Dermis blood vessel endothelial cell (primary cell): ENCODE results near the gene CAPG. TPM values are rescaled to one million over a fixed set of nuclear protein-coding genes. Genes with fewer than 3 reads are reported as not detected.
"Not testable (repeated sequence)": the region's sequence is repeated elsewhere in the genome, so short reads cannot be mapped to it uniquely, and the experiment has no call there.

Source experiments
- DNase-seq: peaks from one replicate; pipeline ENCODE4 v3.0.0; 2010
- total RNA-seq: library from RNA; depleted of rRNA; stranded (reverse); fragments of >200 nt; gene quantifications from 2 replicates; pipeline ENCODE4 v1.2.3, GENCODE V29; 2014

Gene CAPG, protein sequence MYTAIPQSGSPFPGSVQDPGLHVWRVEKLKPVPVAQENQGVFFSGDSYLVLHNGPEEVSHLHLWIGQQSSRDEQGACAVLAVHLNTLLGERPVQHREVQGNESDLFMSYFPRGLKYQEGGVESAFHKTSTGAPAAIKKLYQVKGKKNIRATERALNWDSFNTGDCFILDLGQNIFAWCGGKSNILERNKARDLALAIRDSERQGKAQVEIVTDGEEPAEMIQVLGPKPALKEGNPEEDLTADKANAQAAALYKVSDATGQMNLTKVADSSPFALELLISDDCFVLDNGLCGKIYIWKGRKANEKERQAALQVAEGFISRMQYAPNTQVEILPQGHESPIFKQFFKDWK
- 46.1 and 56.3 TPM in 2 replicates for total RNA-seq

- DNase-seq = no peak
These were observed at the start of gene CAPG for GRCh38 chr2:85409845-85410583. TSS of gene CAPG (minus strand) at chr2:85410366. CDS start at chr2:85402145, 8,221 bp downstream.

GRCh38 chr2:85459771-85460170 lies 49.6 kb upstream of the CAPG start:
- no peak for DNase-seq

DNA sequence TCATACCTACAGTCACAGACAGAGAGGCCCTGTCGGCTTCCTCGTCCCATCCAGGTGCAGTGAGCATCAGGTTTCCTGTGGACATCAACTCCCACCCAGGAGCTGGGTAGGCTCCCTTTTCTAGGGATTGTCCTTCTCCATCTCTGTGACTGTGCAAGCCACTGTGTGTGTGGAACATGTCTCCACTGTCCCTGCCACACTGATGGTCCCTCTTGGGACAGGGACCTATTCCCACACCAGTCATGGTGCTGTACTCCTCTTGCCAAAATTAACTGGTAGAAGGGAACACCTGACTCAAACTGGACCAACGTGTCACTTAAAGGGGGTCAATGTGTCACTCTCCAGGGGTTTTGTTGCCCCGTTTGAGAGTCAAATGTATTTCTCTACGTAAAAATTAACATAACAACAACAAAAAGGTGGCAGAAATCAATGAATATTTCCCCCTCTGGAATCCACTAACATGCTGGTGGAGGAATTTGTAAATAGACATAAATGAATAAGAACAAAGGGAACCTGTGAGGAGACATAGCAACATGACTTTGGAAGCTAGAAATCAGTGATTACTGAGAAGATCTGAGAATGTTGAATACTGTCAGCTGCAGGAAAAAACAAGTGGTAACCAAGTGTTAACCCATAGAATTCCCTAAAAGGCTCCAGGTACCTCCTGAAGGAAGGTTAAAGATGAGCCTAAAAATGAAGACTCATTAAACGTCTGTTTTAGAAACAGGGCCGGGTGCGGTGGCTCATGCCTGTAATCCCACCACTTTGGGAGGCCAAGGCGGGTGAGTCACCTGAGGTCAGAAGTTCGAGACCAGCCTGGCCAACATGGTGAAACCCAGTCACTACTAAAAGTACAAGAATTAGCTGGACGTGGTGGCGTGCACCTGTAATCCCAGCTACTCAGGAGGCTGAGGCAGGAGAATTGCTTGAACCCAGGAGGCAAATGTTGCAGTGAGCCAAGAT lies 48.7 kb upstream of the CAPG start:
- DNase-seq = no peak

DNA sequence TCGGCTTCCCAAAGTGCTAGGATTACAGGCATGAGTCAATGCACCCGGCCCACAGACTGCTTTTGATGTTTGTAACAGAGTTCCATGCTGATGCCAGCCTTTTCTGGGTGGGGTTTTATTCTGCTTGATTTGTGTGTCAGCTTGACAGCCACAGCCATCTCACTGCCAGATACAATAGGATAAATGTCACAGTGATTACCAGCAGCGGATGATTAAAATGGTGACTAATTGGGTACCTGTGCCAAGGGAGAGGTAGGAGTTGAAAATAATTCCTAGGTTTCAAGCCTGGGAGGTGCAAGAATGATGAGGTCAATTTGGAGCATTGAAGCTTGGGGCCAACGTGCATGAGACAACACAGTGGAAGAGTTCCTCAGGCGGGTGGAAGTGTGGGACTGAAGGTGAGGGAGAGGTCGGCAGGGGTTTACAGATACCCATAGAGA lies 47.7 kb upstream of the CAPG start:
- DNase-seq = no peak

DNA sequence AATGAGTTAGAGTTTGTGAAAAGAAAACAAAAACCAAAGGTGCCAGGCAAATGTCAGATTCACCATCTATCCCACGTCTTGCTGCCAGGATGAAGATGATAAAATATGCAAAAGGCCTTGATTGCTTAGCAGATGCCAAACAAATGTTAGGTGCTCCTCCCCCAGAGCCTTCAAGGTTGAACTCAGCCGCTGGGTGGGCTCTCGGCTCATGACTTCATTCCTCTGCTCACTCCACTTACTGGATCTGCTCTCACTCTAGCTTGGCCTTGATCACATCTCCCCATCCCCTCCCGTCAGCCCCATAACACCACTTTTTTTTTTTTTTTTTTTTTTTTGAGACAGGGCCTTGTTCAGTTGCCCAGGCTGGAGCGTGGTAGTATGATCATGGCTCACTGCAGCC lies 46.9 kb upstream of the CAPG start:
- no peak for DNase-seq

GRCh38 chr2:85455552-85456090 lies 45.5 kb upstream of the CAPG start:
- DNase-seq = no peak

- no peak for DNase-seq
These were observed 43.4 kb upstream of the CAPG start for GRCh38 chr2:85453571-85453970.

DNA sequence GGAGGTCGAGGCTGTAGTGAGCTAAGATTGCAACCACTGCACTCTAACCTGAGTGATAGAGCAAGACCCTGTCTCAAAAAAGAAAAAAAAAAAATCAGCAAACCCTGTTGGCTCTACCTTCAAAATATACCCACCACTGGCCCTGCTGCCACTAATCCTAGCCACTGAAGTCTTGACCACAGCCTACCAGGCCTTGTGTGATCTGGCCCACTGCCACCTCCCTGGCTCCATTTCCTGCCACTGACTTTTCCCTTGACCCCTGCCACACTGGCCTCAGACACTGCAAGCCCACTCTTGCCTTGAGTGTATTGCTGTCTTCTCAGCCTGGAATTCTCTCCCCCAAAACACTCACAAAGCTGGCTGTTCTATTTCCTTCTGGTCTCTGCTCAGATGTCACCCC lies 42.1 kb upstream of the CAPG start:
- DNase-seq = no peak

DNA sequence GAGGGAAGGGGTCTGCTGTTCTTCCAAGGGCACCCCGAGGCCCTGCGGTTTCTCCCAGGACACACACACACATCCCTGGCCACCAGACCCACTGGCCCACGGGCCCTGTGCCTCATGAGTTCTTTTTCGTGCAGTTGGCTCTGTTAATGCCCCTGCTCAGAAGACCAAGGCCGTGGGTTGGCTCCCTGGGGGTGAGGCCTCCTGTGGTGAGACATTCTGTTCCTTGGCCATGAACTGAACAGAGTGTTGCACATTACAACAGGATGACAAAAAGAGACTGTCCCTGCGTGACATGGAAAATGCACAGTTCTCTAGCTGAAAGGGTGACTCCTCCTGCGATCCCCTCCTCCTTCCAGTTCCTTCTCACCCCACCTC lies 39.0 kb upstream of the CAPG start:
- no peak for DNase-seq

GRCh38 chr2:85448461-85449213 lies 38.5 kb upstream of the CAPG start:
- DNase-seq = no peak

DNA sequence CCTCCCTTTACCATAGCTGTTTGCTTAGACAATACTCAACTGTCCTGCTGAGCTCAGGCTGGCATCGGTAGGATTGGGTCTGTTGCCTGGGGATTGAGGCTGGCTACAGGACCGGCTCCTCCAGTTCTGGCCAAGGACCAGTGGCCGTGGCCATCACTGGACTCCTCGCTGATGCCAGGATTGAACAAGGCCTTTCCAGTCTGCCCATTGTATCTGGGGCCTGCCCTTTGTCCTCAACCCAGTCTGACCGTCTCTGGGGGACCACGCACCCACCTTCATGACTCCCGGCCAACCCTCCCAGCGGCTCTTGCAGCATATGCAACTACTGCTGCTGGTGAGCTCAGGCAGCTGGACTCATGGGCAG lies 37.0 kb upstream of the CAPG start:
- DNase-seq = no peak

DNA sequence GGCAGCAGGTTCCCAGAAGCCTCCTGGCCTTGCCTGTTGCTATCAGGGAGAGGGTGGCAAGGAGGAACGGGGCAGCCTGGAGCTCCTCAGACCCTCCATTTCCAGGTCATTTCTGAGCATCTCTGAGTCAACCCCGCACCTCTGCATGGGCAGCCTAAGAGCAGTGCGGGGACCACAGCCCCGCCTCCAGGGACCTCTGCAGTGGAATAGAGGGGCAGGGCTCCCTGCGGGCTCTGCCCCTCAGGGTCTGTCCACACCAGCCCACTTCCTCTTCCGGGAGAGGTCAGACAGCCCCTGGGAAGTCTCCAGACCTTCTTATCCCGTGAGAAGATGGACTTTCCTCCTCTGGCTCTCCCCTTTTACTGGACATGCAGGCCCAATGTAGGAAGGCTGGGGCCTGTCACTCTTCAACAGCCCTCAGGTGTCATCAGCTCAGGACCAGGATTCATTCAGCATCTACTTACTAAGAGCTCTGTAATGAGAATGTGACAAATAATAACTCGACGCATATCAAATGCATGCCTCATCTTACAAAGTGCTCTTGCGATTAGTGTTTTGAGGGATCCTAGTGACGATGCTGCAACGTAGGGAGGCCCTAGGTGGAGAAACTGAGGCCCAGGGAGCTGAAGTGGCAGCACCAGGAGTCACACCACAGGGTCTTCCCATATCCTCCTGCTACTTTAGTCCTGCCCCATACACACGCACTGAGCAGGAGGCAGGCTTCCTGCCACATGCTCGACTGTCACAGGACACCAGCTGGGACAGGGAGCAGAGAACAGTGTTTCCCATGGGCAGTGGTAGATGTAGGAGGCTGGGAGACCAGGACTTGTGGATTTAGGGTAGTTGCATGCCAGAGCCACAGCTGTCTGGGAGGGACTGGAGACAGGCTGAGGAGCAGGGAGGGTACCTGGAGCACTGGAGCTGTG lies 36.4 kb upstream of the CAPG start:
- no peak for DNase-seq

- no peak for DNase-seq
These were observed 35.4 kb upstream of the CAPG start for GRCh38 chr2:85445316-85446295.

- DNase-seq = no peak
These were observed 34.5 kb upstream of the CAPG start for GRCh38 chr2:85444629-85445172.

- DNase-seq = no peak
These were observed 31.7 kb upstream of the CAPG start for GRCh38 chr2:85441864-85442263.

GRCh38 chr2:85440729-85441128 lies 30.6 kb upstream of the CAPG start:
- no peak for DNase-seq

GRCh38 chr2:85439986-85440385 lies 29.8 kb upstream of the CAPG start:
- DNase-seq = no peak

DNA sequence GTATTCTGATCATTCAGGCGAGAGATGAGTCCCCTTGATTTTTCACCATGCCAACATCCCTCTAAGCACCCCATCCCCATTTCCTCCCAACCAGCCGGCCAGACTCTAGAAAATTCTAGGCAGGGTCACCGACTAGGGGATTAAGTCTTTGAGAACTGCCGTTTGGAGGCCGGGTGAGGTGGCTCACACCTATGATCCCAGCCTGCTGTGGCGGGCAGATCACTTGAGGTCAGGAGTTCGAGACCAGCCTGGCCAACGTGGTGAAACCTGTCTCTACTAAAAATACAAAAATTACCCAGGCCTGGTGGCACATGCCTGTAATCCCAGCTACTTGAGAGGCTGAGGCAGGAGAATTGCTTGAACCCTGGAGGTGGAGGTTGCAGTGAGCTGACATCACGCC lies 29.4 kb upstream of the CAPG start:
- DNase-seq = not testable (repeated sequence)

DNA sequence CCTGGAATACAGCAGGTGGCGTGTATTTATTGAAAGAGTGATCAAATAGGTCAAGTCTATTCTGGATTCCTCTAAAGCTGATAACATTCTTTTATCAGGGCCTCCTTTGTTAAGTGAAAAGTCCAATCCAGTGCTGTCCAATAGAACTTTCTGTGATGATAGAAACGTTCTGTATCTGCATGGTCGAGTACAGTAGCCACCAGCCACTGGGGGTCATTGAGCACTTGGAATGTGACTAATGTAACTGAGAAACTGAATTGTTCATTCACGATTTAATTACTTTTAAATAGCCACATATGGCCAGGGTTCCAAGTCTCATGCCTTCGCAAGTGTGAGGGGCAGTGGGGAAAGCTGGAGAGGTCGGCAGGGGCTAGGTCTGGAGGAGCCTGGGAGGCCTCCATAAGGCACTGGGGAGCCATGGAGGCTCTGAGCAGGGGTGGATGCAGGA lies 28.9 kb upstream of the CAPG start:
- no peak for DNase-seq
